Hypothalamus (tissue), 51 donors: ENCODE results near the gene KCNT1.

Source experiments
- DNase-seq, 51 donors: peaks; one replicate each; lab custom pipeline; 2025; lab: John Stamatoyannopoulos, UW

The KCNT1 gene

DNA sequence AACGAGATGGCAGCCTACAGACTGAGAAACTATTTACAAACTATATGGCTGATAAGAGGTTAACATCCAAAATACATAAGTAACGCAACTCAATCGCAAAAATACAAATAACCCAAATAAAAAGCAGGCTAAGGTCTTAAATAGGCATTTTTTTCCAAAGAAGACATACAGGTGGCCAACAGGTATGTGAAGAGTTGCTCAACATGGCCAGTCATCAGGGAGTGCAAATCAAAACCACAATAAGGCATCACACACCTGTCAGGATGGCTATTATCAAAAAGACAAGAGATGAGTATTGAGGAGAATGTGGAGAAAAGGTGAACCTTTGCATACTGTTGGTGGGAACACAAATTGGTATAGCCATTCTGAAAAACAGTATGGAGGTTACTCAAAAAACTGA lies 131.9 kb downstream of the KCNT1 start:
- DNase-seq: no peak

- no peak for DNase-seq
Measured at GRCh38 chr9:135835131-135835530, 133.1 kb downstream of the KCNT1 start.

DNA sequence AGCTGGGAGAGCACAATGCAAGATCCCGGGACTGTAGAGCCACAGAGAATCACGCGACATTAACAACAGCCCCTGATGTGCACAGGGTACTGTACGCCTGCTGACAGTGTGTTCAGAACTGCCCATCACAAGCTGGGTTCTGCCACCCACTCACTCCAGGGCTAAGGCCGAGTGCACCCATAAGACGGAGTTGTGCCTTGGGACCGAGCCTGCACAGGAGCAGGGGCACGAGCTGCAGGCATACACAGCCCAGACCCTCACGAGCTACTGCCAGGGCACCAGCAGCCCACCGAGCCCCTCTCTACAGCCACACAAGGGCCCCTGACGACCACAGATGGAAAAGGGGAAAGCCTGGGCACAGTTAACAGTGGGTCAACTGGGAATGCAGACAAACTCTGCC lies 137.5 kb downstream of the KCNT1 start:
- DNase-seq: no peak

DNA sequence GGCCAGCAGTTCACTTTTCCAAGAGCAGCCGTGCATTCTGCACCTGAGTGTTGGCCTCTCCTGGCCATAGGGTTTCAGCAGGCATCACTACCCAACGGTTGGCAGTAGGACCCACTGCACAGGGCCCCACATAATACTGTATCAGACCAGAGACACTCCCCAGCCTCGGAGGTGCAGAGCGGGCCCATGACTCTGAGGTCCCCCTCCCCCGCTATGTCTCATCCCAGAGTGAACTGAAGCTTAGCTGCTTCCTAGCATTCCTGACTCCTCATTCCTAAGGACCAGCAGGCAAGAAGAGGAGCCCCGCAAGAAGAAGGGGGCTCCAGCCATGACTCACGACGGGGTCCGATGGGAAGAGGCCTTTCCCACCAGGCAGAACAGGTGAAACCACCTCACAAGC lies 138.1 kb downstream of the KCNT1 start:
- DNase-seq: no peak

DNA sequence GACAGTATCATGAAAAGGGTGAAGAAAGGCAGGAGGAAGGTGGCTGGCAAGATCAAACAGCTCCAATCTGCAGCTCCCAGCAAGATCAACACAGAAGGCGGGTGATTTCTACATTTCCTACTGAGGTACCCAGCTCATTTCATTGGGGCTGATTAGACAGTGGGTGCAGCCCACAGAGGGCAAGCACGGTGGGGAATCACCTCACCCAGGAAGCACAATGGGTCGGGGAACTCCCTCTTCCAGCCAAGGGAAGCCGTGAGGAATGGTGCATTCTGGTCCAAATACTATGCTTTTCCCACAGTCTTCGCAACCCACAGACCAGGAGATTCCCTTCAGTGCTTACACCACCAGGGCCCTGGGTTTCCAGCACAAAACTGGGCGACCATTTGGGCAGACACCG lies 138.6 kb downstream of the KCNT1 start:
- DNase-seq: no peak
